Ovary (tissue), 3 donors: ENCODE results near the gene NAXD.

Experiments used
- CTCF ChIP-seq, 3 donors: fragments of 450-650 bp in 2 of 3; fragments of 200-600 bp in 1 of 3; IDR thresholded peaks; one replicate each; pipeline versions ENCODE4 v1.5.1 to v1.8.0; 2016 to 2022; ENCODE audit warnings: antibody characterized with exemption in 3 of 3, mild to moderate bottlenecking in 1 of 3
- POLR2A ChIP-seq: fragments of 450-650 bp; IDR thresholded peaks from one replicate; pipeline ENCODE4 v1.6.1; 2017; ENCODE audit warnings: antibody characterized with exemption, mild to moderate bottlenecking, moderate library complexity
- donor health status: DM: no; HTN: no; CAD: no.

- TF ChIP-seq CTCF (IDR thresholded peaks at IDR 0.05) (no peak), POLR2A (no peak)
Measured at GRCh38 chr13:110574161-110574560, 41.2 kb upstream of the NAXD start.
